ENCODE results near the gene MYO7B.

DNA sequence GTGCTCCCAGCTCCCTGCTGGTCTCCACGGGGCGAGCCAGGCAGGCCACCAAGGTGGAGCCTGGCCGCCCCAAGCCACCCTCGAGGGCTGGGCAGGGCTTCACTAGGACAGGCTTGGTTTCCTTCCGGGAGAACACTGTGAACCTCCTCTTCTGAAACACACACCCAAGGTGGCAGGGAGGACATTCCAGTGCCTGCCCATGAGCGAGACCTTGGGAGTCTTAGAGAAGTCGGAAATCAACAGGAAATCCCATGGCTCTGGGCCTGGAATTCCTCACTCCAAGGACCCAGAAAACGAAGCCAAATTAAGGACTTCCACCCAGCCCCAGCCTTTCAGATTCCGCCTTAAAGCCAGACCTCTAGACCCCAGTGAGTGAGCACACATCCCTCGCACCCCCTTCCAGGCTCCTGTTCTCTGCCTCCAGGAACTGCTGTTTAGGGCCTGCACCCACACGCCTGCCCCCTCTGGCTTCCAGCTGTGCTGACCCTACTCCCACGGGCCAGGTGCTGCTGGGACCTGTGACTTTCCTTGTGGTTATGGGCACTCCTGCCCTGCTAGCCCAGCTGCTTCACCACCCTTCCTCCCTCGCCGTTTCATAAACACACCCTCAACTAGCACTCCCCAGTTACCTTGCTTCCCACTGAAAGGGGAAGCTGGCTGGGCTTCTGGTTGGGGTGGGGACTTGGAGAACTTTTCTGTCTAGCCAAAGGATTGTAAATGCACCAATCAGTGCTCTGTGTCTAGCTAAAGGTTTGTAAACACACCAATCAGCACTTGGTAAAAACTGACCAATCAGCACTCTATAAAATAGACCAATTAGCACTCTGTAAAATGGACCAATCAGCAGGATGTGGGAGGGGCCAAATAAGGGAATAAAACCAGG, 124.2 kb downstream of the MYO7B start:
- TF ChIP-seq, protein P1, sequence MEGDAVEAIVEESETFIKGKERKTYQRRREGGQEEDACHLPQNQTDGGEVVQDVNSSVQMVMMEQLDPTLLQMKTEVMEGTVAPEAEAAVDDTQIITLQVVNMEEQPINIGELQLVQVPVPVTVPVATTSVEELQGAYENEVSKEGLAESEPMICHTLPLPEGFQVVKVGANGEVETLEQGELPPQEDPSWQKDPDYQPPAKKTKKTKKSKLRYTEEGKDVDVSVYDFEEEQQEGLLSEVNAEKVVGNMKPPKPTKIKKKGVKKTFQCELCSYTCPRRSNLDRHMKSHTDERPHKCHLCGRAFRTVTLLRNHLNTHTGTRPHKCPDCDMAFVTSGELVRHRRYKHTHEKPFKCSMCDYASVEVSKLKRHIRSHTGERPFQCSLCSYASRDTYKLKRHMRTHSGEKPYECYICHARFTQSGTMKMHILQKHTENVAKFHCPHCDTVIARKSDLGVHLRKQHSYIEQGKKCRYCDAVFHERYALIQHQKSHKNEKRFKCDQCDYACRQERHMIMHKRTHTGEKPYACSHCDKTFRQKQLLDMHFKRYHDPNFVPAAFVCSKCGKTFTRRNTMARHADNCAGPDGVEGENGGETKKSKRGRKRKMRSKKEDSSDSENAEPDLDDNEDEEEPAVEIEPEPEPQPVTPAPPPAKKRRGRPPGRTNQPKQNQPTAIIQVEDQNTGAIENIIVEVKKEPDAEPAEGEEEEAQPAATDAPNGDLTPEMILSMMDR (conservative IDR thresholded peaks at IDR 0.05; ENCODE audit: low read depth, low read length) = no peak
- no peak for TF ChIP-seq EZH2phosphoT487 (IDR thresholded peaks at IDR 0.05; ENCODE audit: borderline replicate concordance, low read length)
- no peak for TF ChIP-seq EZH2 (IDR thresholded peaks at IDR 0.05; ENCODE audit: low read length, unreplicated experiment)
